Hepatocyte (in vitro differentiated cells): ENCODE data around the gene NPY.
"Not testable (repeated sequence)": the region's sequence is repeated elsewhere in the genome, so short reads cannot be mapped to it uniquely, and the experiment has no call there.

Experiments used
- CTCF ChIP-seq: fragments of 200-600 bp; sonication (generic); IDR thresholded peaks from 2 replicates; pipeline ENCODE4 v1.5.1; 2016; ENCODE audit warnings: antibody characterized with exemption, mild to moderate bottlenecking; ENCODE audit not compliant: poor library complexity
- EZH2 ChIP-seq: fragments of 200-600 bp; sonication (generic); IDR thresholded peaks from 2 replicates; pipeline ENCODE4 v1.6.1; 2016; ENCODE audit warnings: antibody characterized with exemption, mild to moderate bottlenecking, borderline replicate concordance

DNA sequence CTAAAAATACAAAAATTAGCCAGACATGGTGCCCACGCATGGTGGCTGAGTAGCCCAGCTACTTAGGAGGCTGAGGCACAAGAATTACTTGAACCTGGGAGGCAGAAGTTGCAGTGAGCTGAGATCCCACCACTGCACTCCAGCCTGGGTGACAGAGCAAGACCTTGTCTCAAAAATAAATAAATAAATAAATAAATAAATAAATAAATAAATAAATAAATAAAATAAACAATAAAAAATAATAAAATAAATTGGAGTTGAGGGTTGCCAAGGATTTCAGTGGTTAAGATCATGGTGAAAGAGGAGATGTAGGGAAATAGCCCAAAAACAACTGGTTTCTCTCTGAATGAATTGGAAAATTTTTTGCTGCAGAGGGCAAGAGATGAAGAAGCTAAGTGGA lies 25.7 kb upstream of the NPY start:
- TF ChIP-seq CTCF, EZH2: not testable (repeated sequence)
